Camera-type eye (tissue), 1 donor: ENCODE measurements around the gene ST13. TPM values are rescaled to one million over a fixed set of nuclear protein-coding genes. Genes with fewer than 3 reads are reported as not detected.

Experiments used
- total RNA-seq: library from RNA; depleted of rRNA; stranded (reverse); fragments of >200 nt; gene quantifications from one replicate; pipeline ENCODE4 v1.2.3, GENCODE V29; 2014

The ST13 gene
- total RNA-seq = 191 TPM

DNA sequence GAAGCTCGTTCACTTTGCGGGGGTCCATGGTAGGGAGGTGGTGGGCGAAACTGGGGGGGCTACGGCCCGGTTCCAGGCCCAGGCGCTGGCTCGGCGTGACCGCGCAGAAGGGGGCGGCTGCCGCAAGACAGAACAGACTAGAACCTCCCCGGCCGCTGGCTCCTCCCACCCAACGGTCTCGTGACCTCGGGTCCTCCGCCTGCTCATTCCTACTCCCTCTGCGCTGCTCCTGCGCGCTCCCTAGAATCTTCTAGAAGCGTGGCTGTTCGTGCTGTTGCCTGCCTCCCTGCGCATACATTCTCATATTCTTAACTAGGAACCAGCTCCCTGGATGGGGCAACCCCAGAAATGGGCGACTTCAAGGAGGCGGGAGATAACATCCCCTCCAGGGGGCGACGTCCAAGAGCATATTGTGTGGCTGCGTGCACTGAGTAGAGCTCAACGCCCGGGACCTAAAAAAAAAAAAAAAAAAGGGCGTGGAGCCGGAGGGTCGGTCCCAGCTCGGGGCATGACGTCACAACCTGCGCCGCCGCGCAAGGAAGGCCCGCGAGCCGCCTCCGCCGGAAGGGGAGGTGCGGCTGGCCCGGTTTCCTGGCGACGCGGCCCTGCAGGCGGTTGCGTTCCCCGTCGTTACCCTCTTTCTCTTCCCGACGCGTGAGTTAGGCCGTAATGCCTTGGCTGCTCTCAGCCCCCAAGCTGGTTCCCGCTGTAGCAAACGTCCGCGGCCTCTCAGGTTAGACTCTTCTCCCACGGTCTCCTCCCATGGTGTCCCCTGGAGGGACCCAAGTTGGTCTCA is at the start of gene ST13, which contains the start of gene XPNPEP3:
TSS of gene ST13 (minus strand) at position 127 of the 796 bp plus-strand sequence. CDS start at position 28, 99 bp downstream.
TSS of gene XPNPEP3 (plus strand) at position 636 of the 796 bp plus-strand sequence. CDS start at position 670, 34 bp downstream.

DNA sequence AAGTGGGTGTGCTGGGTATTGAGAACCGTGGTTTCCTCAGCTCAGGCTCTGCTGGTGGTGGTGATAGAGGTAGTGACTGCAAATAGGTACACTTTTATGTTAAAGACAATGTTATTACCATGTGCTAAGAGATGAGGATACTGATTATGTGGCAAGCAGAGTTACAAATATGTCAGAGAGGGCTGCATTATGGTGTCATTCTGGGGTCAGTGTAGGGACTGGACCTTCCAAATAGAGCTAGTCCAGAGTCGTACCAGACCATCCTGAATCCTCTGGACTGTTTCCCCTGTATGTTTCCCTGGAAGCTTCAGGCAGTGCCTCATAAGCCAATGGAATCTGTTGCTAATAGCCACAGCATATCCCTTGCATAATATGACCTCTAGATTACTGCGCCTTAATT is 5.6 kb upstream of the ST13 start, which contains the start of gene DNAJB7:
TSS of gene DNAJB7 (minus strand) at position 101 of the 400 bp plus-strand sequence. CDS start 119 bp downstream, outside the sequence.

DNA sequence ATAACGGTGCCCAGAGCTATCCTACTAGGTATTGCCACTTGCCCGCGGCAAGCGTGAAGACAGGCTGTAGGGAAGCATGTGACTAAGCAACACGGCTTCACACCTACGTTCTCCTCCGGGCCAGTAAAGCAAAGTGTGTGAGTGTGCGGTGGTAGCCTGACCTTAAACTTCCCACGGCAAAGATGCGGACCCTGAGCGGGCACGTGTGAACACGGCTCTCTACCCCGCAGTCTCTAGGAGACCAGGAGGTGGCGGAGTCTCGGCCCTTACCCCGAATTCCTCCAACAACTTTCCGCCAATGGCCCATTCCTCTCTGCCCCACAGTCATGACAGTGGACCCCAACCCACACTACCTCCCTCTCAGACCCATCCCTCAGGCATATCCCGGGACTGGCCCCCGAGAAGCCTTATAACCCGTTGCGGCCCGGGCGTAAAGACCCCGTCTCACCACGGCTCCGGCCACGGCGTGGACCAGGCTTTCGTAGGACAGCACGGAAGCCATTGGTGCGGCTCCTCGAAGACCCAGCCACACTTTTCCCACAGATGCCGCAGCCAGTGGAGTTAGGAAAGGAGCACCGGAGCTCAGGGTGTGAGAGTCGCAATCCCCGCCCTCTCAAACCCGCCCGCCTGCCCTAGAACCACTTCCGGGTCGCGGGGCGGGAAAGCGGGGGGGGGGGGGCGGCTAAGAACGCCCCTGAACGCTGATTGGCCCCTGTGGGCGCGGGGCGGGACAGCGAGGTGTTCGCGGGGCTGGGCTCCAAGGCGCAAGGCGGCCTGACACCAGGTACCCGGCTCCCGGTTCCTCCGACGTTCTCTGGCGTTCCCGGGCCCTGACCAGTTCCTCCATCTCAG is 37.5 kb downstream of the ST13 start, which contains the start of gene SLC25A17:
TSS of gene SLC25A17 (minus strand) at position 600 of the 852 bp plus-strand sequence. CDS start at position 502, 98 bp downstream.

Other genes with a start within 250 kb of the ST13 start
- 79.2 TPM for gene MRTFA, start 219.9 kb downstream of the ST13 start, total RNA-seq
- gene MCHR1, start 177.2 kb downstream of the ST13 start, total RNA-seq = 1.6 TPM
- 27.3 TPM for gene SLC25A17, start 37.3 kb downstream of the ST13 start, total RNA-seq
- gene XPNPEP3, start 509 bp upstream of the ST13 start, total RNA-seq = 13.7 TPM
- not detected for gene DNAJB7, start 5.5 kb upstream of the ST13 start, total RNA-seq
- gene RBX1, start 94.7 kb upstream of the ST13 start, total RNA-seq = 32.7 TPM
- gene EP300, start 236.0 kb upstream of the ST13 start, total RNA-seq = 126 TPM